Uterus (tissue), 4 donors: Measurements from ENCODE around the gene APOM. TPM values are rescaled to one million over a fixed set of nuclear protein-coding genes. Genes with fewer than 3 reads are reported as not detected.

Experiments
- DNase-seq, 2 donors: peaks; one replicate each; pipeline ENCODE4 v3.0.0-alpha.2; 2019 to 2020
- H3K27ac ChIP-seq, 2 donors: fragments of 200-600 bp; sonication (generic); 1 replicate in 1 of 2; 2 replicates in 1 of 2; pipeline ENCODE4 v1.5.1; 2016 to 2018
- H3K27me3 ChIP-seq, 2 donors: fragments of 200-600 bp; sonication (generic); one replicate each; pipeline ENCODE4 v1.5.1; 2018 to 2019; ENCODE audit warnings: control low read depth in 1 of 2
- H3K36me3 ChIP-seq, 2 donors: fragments of 200-600 bp; sonication (generic); one replicate each; pipeline ENCODE4 v1.5.1; 2019; ENCODE audit warnings: control low read depth in 1 of 2
- H3K4me1 ChIP-seq, 2 donors: fragments of 200-600 bp; sonication (generic); one replicate each; pipeline ENCODE4 v1.5.1; 2018 to 2019; ENCODE audit warnings: control low read depth in 1 of 2
- H3K4me3 ChIP-seq, 2 donors: fragments of 200-600 bp; sonication (generic); 1 replicate in 1 of 2; 2 replicates in 1 of 2; pipeline ENCODE4 v1.5.1; 2018 to 2019; ENCODE audit warnings: mild to moderate bottlenecking in 1 of 2
- H3K9me3 ChIP-seq, 2 donors: fragments of 200-600 bp; sonication (generic); one replicate each; pipeline ENCODE4 v1.5.1; 2019; ENCODE audit warnings: control low read depth in 1 of 2
- POLR2A ChIP-seq, 2 donors: fragments of 450-650 bp; IDR thresholded peaks; one replicate each; pipeline ENCODE4 v1.6.1; 2016; ENCODE audit warnings: antibody characterized with exemption in 2 of 2, mild to moderate bottlenecking in 1 of 2, moderate library complexity in 1 of 2
- intact Hi-C: fragments of 100-400 bp; cut with DNase I; formaldehyde crosslinking; loops from one replicate; pipeline ENCODE4 v1.15.1; 2023; ENCODE audit warnings: low total_unique reads
- total RNA-seq, 4 donors: library from RNA; depleted of rRNA in 3 of 4; stranded (reverse); fragments of >200 nt in 3 of 4; gene quantifications; one replicate each; pipeline versions ENCODE4 v1.1.0 to v1.2.4, GENCODE V29; 2014 to 2023
- TF ChIP-seq, protein P1 (sequence below), 4 experiments: fragments of 200-600 bp in 2 of 4; fragments of 450-650 bp in 2 of 4; sonication (generic) in 2 of 4; IDR thresholded peaks; one replicate each; pipeline ENCODE4 v1.5.1; 2016 to 2019; ENCODE audit warnings: antibody characterized with exemption in 4 of 4, mild to moderate bottlenecking in 2 of 4, moderate library complexity in 1 of 4
- donor health status: DM: yes; HTN: yes; CAD: no.

APOM gene
- 1 to 10 TPM in 3 of 4 donors, not detected in 1; 1.9 to 2.9 (median 2.6) TPM for total RNA-seq

DNA sequence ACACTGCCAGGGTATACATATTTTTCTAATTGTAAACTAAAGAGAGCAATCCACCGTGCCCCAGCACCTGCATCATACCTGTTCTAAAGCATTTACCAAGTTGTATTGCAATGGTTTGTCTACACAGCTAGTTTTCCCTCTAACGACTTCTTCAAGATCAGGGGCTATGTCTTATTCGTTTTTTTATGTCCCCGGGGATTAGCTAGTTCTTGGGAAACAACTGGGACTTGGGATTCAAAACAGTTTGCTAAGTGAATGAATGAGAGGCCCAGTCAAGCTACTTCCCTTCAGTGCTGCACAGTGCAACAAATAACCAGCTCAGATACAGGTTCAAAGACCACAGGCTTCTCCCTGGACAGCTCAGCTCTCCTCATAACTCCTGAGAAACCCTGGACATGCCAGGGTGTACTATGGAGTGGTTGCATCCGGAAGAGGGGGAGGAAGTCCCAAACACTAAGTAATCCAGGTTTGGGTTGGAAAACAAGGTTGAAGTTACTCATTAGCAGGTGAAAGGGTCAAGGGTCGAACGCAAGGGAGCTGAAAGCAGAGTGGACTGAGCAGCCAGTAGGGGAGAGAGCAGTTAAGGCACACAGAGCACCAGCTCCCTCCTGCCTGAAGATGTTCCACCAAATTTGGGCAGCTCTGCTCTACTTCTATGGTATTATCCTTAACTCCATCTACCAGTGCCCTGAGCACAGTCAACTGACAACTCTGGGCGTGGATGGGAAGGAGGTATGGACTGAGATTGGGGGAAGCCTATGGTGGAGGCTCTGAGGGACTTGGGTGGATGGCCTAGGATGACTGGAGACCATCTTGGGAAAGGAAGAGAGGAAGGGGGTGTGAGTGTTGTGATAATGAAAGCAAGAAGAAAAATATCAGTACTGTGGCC, at the start of gene APOM:
Gene APOM (plus strand): TSS at position 546 of the 889 bp plus-strand sequence. CDS start 73 bp downstream, at position 619.
- Histone ChIP-seq H3K27me3 (no peaks in the 10 kb centered on the region), H3K9me3 (no peaks in the 10 kb centered on the region), H3K4me3 (no peak within 1 kb of the TSS), H3K4me1 (peaks cover 11 to 16% of the 10 kb centered on the region in 2 donors), H3K27ac (no peak within 1 kb of the TSS), H3K36me3 (no peaks in the 10 kb centered on the region)
- intact Hi-C loops, result no loop called here
- TF ChIP-seq, protein P1, sequence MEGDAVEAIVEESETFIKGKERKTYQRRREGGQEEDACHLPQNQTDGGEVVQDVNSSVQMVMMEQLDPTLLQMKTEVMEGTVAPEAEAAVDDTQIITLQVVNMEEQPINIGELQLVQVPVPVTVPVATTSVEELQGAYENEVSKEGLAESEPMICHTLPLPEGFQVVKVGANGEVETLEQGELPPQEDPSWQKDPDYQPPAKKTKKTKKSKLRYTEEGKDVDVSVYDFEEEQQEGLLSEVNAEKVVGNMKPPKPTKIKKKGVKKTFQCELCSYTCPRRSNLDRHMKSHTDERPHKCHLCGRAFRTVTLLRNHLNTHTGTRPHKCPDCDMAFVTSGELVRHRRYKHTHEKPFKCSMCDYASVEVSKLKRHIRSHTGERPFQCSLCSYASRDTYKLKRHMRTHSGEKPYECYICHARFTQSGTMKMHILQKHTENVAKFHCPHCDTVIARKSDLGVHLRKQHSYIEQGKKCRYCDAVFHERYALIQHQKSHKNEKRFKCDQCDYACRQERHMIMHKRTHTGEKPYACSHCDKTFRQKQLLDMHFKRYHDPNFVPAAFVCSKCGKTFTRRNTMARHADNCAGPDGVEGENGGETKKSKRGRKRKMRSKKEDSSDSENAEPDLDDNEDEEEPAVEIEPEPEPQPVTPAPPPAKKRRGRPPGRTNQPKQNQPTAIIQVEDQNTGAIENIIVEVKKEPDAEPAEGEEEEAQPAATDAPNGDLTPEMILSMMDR (IDR thresholded peaks at IDR 0.05), result no peak
- TF ChIP-seq POLR2A (IDR thresholded peaks at IDR 0.05), result no peak
- no peak for DNase-seq

DNA sequence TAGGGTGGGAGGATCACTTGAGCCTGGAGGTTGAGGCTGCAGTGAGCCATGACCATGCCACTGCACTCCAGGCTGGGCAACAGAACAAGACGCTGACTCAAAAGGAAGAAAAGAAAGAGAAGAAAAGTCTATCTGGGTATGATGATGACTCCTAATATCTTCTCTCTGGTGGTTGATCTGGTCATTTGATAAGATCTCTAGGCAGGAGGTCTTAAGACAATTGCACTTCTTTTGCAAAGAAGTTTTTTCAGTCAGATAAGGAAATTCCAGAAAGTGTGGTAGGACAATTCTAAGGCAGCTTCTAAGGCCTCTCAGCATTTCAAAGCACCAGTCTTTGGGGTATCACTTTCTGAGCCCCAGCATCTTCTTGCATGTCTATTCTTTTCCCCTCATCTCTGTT, 48.4 kb upstream of the APOM start:
- TF ChIP-seq, protein P1 (IDR thresholded peaks at IDR 0.05), result no peak
- no peak for TF ChIP-seq POLR2A (IDR thresholded peaks at IDR 0.05)
- intact Hi-C loops, result no loop called here
- no peak for DNase-seq

DNA sequence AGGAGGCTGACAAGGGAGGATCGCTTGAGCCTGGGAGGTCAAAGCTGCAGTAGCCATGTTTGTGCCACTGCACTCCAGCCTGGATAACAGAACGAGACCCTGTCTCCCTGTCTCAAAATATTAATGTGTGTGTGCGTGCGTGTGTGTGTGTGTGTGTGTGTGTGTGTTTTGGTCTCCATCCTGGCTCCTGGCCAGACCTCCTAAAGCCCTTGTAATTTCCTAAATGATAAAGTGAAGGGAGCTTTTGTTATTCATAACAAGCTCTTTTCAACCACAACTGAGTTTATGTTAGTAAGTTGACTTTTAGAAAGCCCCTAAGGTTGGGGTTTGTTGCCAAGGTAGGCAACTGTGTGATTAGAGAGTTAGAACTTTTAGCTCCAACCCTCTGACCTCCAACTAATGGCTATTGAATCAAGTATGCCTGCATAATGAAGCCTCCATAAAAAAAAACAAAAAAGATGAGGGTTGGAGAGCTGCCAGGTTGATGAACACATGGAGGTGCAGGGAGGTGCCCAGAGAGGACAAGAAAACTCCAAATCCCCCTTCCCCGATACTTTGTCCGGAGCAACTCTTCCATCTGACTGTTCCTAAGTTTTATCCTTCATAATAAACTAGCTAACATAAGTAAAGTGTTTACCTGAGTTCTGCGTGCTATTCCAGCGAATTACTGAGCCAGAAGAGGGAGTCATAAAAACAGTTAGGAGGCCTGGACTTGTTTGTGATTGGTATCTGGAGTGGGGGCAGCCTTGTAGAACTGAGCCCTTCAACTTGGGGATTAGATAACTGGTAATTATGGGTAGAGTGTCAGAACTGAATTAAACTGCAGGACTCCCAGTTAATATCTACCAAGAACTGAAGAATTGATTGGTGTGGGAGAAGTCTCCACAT, 45.9 kb upstream of the APOM start:
- H3K27ac ChIP-seq, result no peak overlapping the region
- H3K4me1 ChIP-seq, result no peaks in the 10 kb centered on the region
- TF ChIP-seq, protein P1 (IDR thresholded peaks at IDR 0.05), result no peak
- TF ChIP-seq POLR2A (IDR thresholded peaks at IDR 0.05), result no peak
- H3K9me3 ChIP-seq, result no peaks in the 10 kb centered on the region
- H3K36me3 ChIP-seq, result no peaks in the 10 kb centered on the region
- H3K27me3 ChIP-seq, result no peaks in the 10 kb centered on the region
- no peak overlapping the region for H3K4me3 ChIP-seq
- no peak for DNase-seq
- intact Hi-C loops, result no loop called here

More for the DNA sequence above, 48.4 kb upstream of the APOM start:
- H3K4me1 ChIP-seq, result no peaks in the 10 kb centered on the region
- no peak overlapping the region for H3K4me3 ChIP-seq
- no peaks in the 10 kb centered on the region for H3K27me3 ChIP-seq
- no peaks in the 10 kb centered on the region for H3K36me3 ChIP-seq
- H3K27ac ChIP-seq, result no peak overlapping the region
- no peaks in the 10 kb centered on the region for H3K9me3 ChIP-seq

DNA sequence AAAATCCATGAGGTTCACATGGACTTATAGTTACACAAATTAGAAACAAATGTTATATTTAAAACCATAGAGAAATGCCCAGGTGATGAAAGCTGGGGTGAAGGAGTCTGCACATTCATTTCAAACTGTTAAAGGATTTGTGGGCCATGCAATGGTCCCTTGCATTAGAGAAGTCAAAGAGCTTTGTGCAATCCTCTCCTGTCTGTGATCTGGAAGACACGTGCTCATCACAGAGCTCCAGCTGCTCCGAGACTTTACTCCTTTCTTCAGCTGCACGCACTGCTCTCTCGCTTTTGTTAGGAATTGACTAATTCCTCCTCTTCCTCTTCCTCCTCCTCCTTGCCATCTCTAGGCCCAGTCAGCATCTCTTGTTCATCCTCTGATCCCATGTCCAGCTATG, 44.7 kb upstream of the APOM start:
- Histone ChIP-seq H3K9me3 (no peaks in the 10 kb centered on the region), H3K27me3 (no peaks in the 10 kb centered on the region), H3K36me3 (no peaks in the 10 kb centered on the region), H3K4me1 (no peaks in the 10 kb centered on the region), H3K4me3 (no peak overlapping the region), H3K27ac (no peak overlapping the region)
- no peak for TF ChIP-seq POLR2A (IDR thresholded peaks at IDR 0.05)
- TF ChIP-seq, protein P1 (IDR thresholded peaks at IDR 0.05), result no peak
- intact Hi-C loops, result no loop called here
- DNase-seq, result no peak
